GM18520 (cell line): Measurements from ENCODE around the gene NTF3.

Experiments
- ATAC-seq: cut with Tn5 transposase; IDR thresholded peaks from one replicate; pipeline ENCODE4 v1.9.1; 2021; ENCODE audit not compliant: unreplicated experiment

NTF3 gene

DNA sequence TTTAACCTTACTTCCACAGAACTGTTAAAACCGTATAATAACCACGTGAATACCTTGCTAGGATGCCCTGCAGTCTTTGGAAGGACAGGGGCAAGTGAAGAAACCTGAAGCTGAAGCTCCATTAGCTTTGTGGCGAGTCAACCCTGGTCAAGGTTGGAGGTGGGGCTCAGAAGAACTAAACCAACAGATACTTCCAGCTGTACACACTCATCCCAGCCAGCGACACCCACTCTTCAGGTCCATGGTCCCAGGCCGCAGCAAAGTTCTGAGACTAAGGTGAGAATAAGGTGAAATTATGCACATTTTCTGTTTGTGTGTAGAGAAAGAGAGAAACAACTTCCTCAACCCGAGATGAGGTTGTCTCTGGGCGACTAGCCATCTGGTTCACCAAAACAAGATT is 77.6 kb downstream of the NTF3 start:
- ATAC-seq = no peak

DNA sequence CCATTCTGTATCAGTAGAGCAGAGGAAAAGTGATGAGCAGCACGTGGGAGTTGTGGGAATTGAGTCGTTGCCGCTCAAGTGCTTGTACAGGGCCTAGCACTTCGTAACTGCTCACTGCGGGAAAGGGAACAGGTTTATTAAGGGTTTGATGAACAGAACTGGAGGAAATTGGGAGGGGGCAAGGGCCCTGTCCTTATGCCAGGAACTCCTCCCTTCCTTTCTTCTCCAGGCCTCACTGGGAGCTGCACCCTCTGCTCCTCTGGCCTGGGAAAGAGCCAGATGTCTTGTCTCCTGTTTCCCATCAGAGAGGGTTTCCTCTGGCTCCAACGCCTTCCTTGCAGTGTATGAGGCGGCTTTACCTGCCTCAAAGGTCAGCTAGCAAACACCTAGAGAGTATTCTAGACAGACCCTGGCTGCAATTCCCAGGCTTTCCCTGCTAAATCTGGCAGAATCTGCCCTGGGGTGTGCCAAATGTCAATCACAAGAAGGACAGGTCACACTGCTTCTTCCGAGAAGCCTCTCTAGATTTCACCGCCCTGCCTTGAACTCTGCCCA is 78.4 kb downstream of the NTF3 start:
- ATAC-seq = no peak

DNA sequence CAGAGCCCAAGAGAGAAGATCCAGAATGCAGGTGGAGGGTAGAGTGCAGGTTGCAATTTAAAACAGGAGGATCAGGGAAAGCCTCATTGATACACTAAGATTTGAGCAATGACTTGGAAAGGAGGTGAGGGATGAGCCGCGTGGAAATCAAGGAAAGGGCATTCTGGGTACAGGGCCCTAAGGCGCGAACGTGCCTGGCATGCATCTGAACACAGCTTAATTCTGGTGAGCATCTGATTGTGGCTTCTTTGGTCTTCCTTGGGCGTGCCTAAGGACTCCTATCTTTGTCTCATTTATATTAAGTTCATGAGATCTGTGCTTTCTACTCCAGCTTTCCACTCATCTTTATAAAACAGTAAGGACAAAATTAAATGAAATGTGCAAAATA is 79.3 kb downstream of the NTF3 start:
- ATAC-seq = no peak

DNA sequence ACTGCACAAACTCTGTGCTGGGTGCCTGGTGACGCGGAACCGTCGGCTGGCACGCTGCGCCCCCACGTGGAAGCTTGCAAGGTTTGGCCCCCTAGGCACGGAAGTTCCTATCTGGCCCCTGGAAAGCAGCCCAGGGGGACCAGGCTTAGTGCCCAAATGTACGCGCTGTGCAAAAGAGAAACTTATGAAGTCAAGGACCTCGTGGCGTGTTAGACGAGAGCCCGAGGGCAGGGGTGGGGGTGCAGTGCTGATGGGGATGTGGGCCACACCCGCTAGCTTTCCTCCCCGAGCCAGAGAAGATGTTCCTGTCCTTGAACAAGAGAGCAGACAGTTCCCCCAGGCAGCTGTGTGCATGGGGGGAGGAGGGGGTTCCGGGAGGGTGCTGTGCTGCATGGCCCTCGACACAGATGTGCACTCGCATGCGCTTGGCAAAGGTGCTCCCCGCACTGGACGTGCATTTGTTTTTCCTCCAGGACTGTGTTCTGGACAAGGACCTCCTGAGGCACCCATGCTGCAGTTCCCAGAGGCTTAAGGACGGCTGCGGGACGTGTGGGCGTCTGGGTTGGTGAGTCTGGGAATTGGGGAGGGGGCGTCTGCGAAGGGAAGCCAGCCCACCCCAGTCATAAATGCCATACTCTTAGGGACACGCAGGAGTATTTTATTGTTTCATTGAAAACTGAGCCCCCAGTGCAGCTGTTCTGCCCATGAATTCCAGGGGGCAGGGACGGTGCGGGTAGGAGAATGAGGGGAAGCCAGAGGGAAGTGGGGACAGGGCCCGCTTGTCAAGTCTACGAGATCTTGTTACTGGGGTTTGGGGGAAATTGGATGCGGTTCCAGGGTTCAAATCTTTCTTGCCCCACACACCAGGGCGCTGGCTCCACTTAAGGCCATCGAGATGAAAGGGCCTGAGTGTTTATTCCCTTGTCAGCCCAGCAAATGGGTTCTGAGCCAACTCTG is 80.0 kb downstream of the NTF3 start:
- ATAC-seq = no peak

DNA sequence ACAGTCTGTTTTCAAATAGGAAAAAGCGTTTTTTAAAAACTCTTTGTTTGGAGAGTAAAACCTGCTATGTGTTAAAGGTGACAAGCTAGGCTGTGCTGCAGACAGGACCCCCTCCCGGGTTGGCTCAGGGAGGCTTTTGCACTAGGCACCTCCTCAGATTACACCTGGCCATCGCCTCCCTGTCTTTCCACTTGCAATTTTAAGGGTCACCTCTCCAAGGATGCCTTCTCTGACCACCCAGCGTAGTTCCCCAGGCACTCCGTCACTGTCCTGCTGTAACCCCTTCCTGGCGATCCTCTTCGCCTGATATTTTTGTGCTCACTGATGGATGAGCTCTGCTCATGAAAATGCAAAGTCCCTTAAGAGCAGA is 80.7 kb downstream of the NTF3 start:
- no peak for ATAC-seq

DNA sequence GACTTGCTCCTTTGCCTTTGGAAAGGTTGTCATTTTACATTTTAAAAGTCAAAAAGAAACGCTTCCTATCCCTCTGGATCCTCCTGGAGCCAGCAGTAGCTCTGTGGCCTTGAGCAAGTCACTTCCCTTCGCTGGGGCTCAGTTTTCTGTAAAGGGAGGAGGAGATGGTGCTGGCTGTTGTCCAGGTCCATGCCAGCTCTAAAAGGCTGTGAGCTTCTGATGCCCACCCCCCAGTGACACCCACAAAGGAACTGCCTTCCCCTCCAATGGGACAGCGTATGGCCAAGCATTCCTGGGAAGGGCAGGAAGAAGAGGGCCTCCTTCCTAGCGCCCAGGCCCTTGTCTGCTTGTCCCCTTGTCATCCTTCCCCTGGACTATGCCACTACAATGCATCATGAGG is 81.5 kb downstream of the NTF3 start:
- no peak for ATAC-seq

DNA sequence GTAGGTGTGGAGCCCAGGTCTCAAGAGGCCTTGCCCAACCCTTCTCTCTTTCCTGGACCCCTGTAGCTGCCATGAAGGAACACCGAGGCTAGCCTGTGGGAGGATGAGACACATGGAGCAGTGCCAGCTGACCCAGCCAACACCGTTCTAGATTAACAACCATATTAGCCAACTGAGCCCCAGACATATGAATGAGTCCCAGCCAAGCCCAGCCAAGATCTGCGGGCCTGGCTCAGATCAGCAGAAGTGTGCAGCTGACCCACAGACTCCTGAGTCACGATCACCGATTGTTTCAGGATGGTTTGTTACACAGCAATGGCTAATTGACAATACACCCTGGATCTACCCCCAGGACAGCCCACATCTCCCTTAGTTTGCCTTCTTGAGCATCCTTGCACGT is 82.1 kb downstream of the NTF3 start:
- ATAC-seq = no peak

DNA sequence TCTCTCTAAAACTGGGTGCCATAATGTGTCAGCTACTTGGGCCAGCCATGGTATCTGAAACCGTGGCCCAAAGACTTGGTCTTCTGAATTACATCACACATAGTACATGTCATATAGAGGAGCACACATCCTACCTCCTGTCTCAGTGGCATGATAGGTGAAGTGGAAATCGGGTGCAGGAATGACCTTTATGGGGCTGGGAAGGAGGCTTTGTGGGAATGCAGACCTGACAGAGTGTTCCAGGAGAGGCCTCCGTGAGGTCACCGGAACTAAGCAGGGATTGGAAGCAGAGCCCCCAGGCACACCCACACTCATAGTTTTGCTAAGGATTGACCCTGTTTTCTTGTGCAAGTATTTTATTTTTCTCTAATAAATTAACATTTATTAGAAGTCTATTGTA is 82.6 kb downstream of the NTF3 start:
- ATAC-seq = no peak

DNA sequence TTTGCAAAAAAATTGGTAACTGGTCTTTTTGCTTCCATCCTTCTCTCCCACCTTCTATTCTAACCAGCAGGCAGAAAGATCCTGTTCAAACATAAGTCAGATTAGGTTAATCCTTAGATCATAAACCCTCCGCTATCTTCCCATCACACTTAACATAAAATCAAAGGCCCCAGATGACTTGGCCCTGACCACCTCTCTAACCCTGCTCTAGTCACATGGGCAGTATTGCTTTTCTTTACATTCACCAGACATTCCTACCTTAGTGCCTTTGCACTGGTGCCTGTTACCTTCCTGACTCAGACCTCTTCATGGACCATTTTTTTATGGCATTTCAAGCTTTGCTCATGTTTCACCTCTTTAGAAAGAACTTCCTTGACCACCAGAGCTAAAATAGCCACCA is 83.5 kb downstream of the NTF3 start:
- no peak for ATAC-seq

DNA sequence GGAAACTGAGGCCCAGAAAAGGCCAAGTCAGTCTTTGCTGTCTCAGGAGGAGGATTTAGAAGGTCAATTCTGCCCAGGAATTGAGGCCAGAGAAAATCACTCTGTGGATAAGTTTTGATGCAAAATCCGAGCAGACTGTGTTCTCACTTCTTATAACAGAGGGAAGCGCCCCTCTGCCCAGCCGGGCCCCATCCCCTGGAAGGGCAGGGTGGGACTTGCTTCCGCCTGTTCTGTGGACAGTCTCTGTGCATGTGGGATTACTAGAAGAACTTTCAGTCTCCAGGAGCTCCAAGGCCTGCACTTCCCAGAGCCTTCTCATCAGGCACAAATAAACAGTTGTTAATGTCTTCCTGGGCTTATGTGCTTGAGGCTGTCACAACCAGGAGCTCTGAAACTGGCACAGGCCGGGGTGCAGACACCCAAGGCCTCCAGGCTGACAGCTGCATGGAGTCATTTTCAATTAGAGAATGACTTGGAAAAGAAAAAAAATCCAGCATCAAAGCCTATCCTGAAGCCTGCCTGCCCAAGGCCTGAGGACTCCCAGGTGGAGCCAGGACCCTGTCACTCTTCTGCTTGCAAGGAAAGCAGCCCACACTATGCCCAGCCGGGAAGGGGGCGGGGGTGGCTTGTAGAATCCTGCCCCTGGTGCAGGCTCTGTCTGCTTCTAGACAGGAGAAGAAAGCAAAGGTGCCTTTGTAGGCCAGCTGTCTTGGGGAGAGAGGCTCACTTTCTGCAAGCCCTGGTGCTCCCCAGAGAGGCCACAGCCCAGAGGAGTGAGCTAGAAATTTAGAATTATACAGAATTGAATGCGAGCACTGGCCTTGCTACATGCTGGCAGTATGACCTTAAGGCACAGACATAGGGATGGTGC is 84.7 kb downstream of the NTF3 start:
- no peak for ATAC-seq

DNA sequence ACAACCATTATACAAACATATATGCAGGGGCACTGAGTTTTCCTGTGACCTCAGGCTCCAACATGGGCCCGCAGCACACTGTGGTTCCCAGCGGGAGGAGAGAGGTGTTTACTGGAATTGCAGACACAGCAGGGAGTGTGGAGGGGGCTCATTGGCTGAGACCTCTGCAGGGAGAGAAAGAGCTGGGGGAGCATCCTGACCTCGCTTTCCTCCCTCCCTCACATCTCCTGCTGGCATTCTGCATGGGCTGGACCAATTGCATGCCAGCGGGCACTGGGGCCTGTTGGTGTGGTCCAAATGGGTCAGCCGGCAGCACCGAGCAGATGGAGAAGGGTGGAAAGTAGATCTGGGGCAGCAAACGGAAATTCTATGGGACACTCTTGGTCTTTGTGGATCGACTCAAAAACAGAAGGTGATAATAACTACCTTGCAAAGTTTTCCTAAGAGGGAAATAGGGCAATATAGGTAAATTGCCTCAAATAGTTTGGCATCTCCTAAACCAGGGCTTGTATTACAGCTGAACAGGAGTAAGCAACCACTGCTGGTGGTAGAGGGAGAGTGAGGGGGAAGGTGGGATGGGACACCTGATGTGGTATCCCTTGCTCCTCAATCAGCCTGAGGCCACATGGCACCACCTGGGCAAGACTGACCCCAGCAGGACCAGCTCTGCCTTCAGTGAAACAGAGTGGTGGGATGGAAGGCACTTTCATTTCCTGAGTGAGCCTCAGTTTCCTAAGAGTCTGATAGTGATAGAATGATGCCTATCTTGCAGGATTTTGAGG is 86.9 kb downstream of the NTF3 start:
- ATAC-seq = no peak

DNA sequence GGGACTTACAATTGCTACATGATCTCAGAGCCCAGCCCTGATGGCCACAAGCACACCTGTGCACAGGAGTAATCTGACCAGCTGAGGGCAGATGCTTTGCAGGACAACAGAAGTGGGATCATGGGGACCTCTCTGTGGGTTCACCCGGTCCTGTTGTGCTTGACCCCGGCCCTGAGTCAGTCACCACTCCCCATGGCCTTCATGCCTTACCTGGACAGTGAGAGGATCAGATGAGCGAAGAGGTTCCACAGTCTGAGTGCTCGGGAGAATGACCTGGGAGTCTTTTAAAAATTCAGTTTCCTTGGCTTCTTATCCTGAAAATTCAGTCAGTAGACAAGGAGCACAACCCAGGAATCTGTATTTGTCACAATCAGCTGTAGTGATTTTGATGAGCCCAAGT is 88.1 kb downstream of the NTF3 start:
- ATAC-seq = no peak

DNA sequence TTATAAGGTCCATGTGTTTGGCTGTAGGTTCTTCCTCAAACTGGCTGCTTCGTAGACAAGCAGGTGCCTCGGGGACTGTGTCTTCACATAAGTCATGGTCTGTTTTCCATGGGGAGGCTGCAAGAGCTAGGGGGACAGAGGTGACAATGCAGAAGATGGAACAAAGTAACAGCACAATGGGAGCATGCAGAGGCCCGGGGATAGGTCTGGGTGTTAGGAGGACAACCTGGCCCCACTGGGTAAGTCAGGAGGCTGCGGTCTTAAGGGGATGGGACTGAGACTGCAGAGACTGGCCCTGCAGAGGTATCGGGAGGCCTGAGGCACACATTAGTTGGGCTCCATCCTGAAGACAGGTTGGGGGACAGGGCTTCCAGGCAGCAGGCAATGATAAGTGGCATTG is 88.9 kb downstream of the NTF3 start:
- no peak for ATAC-seq

DNA sequence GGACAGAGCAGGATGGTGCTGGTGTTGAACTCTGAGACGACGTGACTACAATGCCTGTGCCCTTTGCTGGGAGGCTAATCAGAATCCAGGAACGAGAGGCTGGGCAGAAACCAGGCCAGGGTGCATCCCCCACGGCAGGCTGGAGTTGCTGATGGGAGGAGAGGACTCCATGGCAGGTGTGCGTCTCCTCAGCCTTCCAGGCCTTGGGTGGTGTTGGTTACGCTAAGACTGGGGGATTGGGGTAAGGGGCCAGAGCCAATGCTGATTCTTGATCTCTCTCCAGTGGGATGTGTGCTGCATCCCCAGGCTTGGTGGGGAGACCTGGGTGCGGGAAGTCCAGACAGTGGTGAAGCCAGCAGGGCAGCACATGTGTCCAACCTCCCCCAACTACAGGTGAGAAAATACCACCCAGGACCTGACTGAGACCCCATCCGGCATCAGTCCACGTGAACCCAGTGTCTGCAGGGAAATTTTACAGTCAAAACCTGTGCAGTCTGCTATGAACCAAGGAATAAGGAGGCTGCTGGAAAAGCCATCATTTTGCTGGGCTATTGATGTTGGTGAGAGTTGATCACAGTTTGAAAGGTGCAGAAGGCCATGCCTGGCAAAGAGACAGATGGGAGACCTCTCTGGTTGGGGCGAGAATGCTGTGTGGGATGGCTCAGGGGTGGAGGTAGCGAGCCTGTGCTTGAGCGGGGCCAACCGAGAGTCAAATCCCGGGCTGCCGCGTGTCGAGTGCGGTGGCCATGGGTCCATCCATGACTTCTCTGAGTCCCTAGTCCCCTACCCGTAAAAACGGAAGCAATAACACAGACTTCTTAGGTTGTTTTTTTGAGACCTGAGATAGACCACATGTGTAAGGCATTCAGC is 89.8 kb downstream of the NTF3 start:
- no peak for ATAC-seq

DNA sequence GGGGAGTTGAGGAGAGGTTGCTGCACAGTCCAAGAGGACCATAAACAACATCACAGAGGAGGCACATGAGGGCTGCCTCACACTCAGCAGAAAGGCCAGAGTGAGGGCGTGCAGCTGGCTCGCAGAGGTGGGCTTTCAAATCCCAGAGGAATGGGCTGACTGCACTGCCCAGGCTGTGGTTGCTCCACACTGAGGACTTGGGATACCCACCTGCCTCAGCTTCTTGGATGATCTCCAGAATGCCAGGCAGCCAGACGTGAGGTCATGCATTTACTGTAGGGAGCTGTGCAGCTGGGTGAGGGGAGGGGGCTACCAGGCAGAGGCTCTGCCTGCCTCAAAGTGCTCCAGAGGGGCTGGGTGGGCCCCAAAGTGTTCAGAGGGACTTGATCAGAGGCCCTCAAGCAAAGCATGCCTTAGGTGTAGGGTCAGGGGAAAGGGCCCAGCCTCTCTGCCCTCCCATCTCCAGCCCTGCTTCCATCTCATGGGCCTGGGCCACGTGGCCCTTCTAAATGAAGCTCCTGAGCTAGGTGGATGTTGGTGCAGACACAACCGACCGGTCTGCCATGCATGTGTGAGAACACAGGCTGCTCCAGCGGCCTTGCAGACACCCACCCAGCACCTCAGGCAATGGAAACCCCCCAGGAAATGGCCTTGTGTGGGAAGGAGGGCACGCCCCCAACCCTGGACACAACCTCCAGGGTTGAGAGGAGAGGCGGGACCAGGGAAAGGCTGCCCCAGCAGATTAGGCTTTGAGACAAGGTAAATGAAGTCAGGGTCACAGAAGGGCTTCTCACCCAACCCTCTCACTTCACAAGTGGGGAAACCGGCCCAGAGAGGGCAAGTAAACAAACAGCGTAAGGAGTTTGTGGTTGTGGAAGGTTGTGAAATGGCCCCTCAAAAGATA is 90.8 kb downstream of the NTF3 start:
- ATAC-seq = no peak

DNA sequence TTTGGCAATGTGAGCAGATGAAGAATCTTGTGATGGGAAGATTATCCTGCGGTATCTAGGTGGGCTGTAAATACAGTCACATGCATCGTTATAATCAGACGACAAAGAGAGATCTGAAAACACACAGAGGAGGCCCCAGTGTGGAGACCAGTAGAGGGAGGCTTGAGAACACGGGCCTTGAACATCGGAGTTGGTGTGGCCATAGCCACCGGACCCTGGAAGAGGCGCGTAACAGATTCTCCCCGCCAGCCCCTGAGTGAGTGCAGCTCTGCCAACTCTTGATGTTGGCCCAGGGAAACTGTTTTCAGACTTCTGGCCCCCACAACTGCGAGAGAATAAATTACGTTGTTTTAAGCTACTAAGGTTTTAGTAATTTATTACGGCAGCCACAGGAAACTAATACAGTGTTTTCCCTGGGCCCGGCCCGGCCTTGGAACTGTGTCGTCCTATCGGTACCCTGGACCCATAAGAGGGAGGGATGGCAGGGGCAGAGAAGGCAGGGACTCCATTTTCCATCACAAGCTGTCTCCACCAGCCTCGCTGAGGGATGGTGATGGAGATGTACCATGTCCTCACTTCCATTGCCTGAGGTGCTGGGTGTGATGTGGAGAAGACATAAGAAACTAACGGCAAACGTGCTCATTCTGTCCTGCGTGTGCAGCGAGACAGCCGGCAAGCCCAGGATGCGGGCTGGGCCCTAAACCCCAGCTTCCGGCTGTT is 91.6 kb downstream of the NTF3 start:
- ATAC-seq = no peak

DNA sequence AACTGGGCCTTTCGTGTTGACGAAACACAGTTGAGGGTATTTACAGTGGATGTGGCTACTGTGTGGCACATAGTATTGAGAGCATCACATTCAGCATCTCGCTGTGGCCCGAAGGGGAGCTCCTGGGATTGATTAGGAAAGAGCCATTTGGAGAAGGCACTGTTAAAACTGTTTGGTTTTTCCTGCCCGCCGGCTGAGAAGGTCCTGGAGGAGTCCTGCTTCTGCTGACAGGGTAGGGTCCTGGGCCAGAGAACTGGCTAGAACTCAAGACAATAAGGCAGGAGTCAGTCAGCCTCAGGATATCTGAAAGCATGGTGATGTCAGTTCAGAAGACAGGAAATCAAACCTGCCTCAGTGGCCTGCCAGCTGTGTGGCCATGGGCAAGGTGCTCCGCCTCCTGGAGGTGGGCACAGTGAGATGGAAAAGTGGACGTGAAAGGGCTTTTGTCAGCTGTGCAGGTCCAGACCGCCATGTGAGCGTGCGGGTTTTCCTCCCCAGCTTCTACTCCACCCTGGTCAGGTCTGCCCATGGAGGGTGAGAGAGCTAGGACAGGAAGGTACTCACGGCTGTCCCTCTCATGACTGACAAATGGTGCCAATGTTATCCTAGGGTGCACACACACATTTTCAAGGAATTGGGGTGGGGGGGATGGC is 92.3 kb downstream of the NTF3 start:
- no peak for ATAC-seq
